MM.1S (cell line): ENCODE data around the gene SLC17A9.

Experiments used
- DNase-seq: peaks from one replicate; pipeline ENCODE4 v3.0.0-alpha.2; 2015
- H2AFZ ChIP-seq: fragments of 300-600 bp; sonication (generic); 2 replicates; pipeline ENCODE4 v1.6.0; 2016; ENCODE audit warnings: antibody characterized with exemption, low read length
- H3F3A ChIP-seq: fragments of 300-600 bp; sonication (generic); 2 replicates; pipeline ENCODE4 v1.6.1; 2016; ENCODE audit warnings: mild to moderate bottlenecking, antibody characterized with exemption, low read length, moderate library complexity, mixed read lengths; ENCODE audit not compliant: insufficient read depth
- H3K27ac ChIP-seq: fragments of 300-600 bp; sonication (generic); 2 replicates; pipeline ENCODE4 v1.5.1; 2016; ENCODE audit warnings: mild to moderate bottlenecking, low read length
- H3K27me3 ChIP-seq: fragments of 300-600 bp; sonication (generic); replicated peaks from 2 replicates; pipeline ENCODE4 v1.6.0; 2016; ENCODE audit warnings: low read length; ENCODE audit not compliant: insufficient read depth
- H3K36me3 ChIP-seq: fragments of 300-600 bp; sonication (generic); replicated peaks from 2 replicates; pipeline ENCODE4 v1.6.1; 2016; ENCODE audit warnings: mild to moderate bottlenecking, low read length, mixed read lengths; ENCODE audit not compliant: insufficient read depth
- H3K4me1 ChIP-seq: fragments of 300-600 bp; sonication (generic); 2 replicates; pipeline ENCODE4 v1.6.1; 2016; ENCODE audit warnings: low read length, mixed read lengths
- H3K4me2 ChIP-seq: fragments of 300-600 bp; sonication (generic); 2 replicates; pipeline ENCODE4 v1.6.0; 2016; ENCODE audit warnings: low read depth, low read length
- H3K4me3 ChIP-seq: fragments of 300-600 bp; sonication (generic); 2 replicates; pipeline ENCODE4 v1.5.1; 2016; ENCODE audit warnings: low read length, mixed read lengths
- H3K79me2 ChIP-seq: fragments of 300-600 bp; sonication (generic); 2 replicates; pipeline ENCODE4 v1.6.1; 2016; ENCODE audit warnings: mixed run types, low read length, mixed read lengths
- H3K9ac ChIP-seq: fragments of 300-600 bp; sonication (generic); 2 replicates; pipeline ENCODE4 v1.6.1; 2016; ENCODE audit warnings: low read length, mixed read lengths
- H3K9me2 ChIP-seq: fragments of 300-600 bp; sonication (generic); replicated peaks from 2 replicates; pipeline ENCODE4 v1.6.1; 2016; ENCODE audit warnings: mild to moderate bottlenecking, low read length, mixed read lengths; ENCODE audit not compliant: insufficient read depth
- H3K9me3 ChIP-seq: fragments of 300-600 bp; sonication (generic); replicated peaks from 2 replicates; pipeline ENCODE4 v1.6.1; 2016; ENCODE audit warnings: mild to moderate bottlenecking, low read length, mixed read lengths; ENCODE audit not compliant: insufficient read depth
- H4K20me1 ChIP-seq: fragments of 300-600 bp; sonication (generic); 2 replicates; pipeline ENCODE4 v1.6.1; 2016; ENCODE audit warnings: mild to moderate bottlenecking, low read length, moderate library complexity, mixed read lengths; ENCODE audit not compliant: insufficient read depth
- CTCF ChIP-seq: fragments of 300-600 bp; sonication (generic); IDR thresholded peaks from 2 replicates; pipeline ENCODE4 v1.5.1; 2016; ENCODE audit warnings: antibody characterized with exemption, low read length, mixed read lengths
- EZH2 ChIP-seq: fragments of 300-600 bp; sonication (generic); optimal IDR thresholded peaks from 2 replicates; pipeline ENCODE3; 2017; ENCODE audit warnings: low read depth, mild to moderate bottlenecking, antibody characterized with exemption, low read length, mixed read lengths
- EZH2phosphoT487 ChIP-seq: fragments of 300-600 bp; sonication (generic); IDR thresholded peaks from 2 replicates; pipeline ENCODE4 v1.6.1; 2018; ENCODE audit warnings: antibody characterized with exemption, low read length

The SLC17A9 gene

GRCh38 chr20:62980970-62981369 is 28.5 kb downstream of the SLC17A9 start:
- Histone ChIP-seq H3K27me3 (peaks cover 87% of the 10 kb centered on the region), H4K20me1 (no peaks in the 10 kb centered on the region), H3K36me3 (no peaks in the 10 kb centered on the region), H3K9ac (no peak overlapping the region), H3K9me2 (no peaks in the 10 kb centered on the region), H3F3A (no peaks in the 10 kb centered on the region), H2AFZ (no peak overlapping the region), H3K9me3 (no peaks in the 10 kb centered on the region), H3K4me1 (peaks cover 16% of the 10 kb centered on the region), H3K27ac (no peak overlapping the region), H3K4me3 (no peak overlapping the region), H3K79me2 (no peaks in the 10 kb centered on the region), H3K4me2 (no peak overlapping the region)
- no peak for TF ChIP-seq CTCF
- TF ChIP-seq EZH2phosphoT487, result no peak
- no peak for TF ChIP-seq EZH2
- DNase-seq, result no peak

- Histone ChIP-seq H2AFZ (no peak overlapping the region), H3K9ac (no peak overlapping the region), H4K20me1 (no peaks in the 10 kb centered on the region), H3F3A (no peaks in the 10 kb centered on the region), H3K27me3 (peaks cover 84% of the 10 kb centered on the region), H3K36me3 (no peaks in the 10 kb centered on the region), H3K79me2 (no peaks in the 10 kb centered on the region), H3K9me3 (no peaks in the 10 kb centered on the region), H3K27ac (no peak overlapping the region), H3K4me2 (no peak overlapping the region), H3K4me1 (peaks cover 10% of the 10 kb centered on the region), H3K9me2 (no peaks in the 10 kb centered on the region), H3K4me3 (no peak overlapping the region)
- no peak for DNase-seq
- TF ChIP-seq EZH2 (no peak), CTCF (no peak), EZH2phosphoT487 (no peak)
Measured at GRCh38 chr20:62982124-62983075, 29.9 kb downstream of the SLC17A9 start.

- no peaks in the 10 kb centered on the region for H3F3A ChIP-seq
- no peaks in the 10 kb centered on the region for H4K20me1 ChIP-seq
- no peak overlapping the region for H2AFZ ChIP-seq
- H3K79me2 ChIP-seq, result no peaks in the 10 kb centered on the region
- no peak overlapping the region for H3K4me2 ChIP-seq
- no peak for DNase-seq
- H3K9ac ChIP-seq, result no peak overlapping the region
- H3K27ac ChIP-seq, result no peak overlapping the region
- no peak for TF ChIP-seq EZH2phosphoT487
- no peak for TF ChIP-seq CTCF
- TF ChIP-seq EZH2, result no peak
- H3K4me3 ChIP-seq, result no peak overlapping the region
- H3K9me2 ChIP-seq, result no peaks in the 10 kb centered on the region
- H3K9me3 ChIP-seq, result no peaks in the 10 kb centered on the region
- H3K36me3 ChIP-seq, result no peaks in the 10 kb centered on the region
- peaks cover 2% of the 10 kb centered on the region for H3K4me1 ChIP-seq
- peaks cover 87% of the 10 kb centered on the region for H3K27me3 ChIP-seq
Measured at GRCh38 chr20:62983210-62983609, 30.7 kb downstream of the SLC17A9 start.
